OCI-LY1 (cell line): ENCODE measurements around the gene RANBP9.

Experiments
- H2AFZ ChIP-seq: fragments of 200-600 bp; sonication (generic), shearing (Covaris generic); 2 replicates; pipeline ENCODE4 v1.6.0; 2014; ENCODE audit warnings: antibody characterized with exemption, mild to moderate bottlenecking, low read length
- H3F3A ChIP-seq: fragments of 200-600 bp; sonication (generic), shearing (Covaris generic); 2 replicates; pipeline ENCODE4 v1.6.0; 2014; ENCODE audit warnings: mild to moderate bottlenecking, antibody characterized with exemption, low read length, moderate library complexity; ENCODE audit not compliant: insufficient read depth
- H3K27ac ChIP-seq: fragments of 200-600 bp; sonication (generic); 2 replicates; pipeline ENCODE4 v1.5.1; 2014; ENCODE audit warnings: low read length, mixed run types, mild to moderate bottlenecking, low read depth; ENCODE audit not compliant: poor library complexity, severe bottlenecking
- H3K27me3 ChIP-seq: fragments of 200-600 bp; sonication (generic); 2 replicates; pipeline ENCODE4 v1.6.0; 2014; ENCODE audit warnings: antibody characterized with exemption, mild to moderate bottlenecking, low read length, moderate library complexity; ENCODE audit not compliant: insufficient read depth
- H3K36me3 ChIP-seq: fragments of 200-600 bp; sonication (generic); 2 replicates; pipeline ENCODE4 v1.6.1; 2014; ENCODE audit warnings: mild to moderate bottlenecking, antibody characterized with exemption, low read length, moderate library complexity, mixed read lengths; ENCODE audit not compliant: insufficient read depth
- H3K4me1 ChIP-seq: fragments of 200-600 bp; sonication (generic); 2 replicates; pipeline ENCODE4 v1.5.1; 2014; ENCODE audit warnings: mild to moderate bottlenecking, low read length, moderate library complexity; ENCODE audit not compliant: insufficient read depth, severe bottlenecking
- H3K4me2 ChIP-seq: fragments of 200-600 bp; sonication (generic), shearing (Covaris generic); 2 replicates; pipeline ENCODE4 v1.6.1; 2014; ENCODE audit warnings: low read length
- H3K4me3 ChIP-seq: fragments of 200-600 bp; sonication (generic); 2 replicates; pipeline ENCODE4 v1.5.1; 2014; ENCODE audit warnings: low read length, low read depth, mild to moderate bottlenecking, mixed read lengths; ENCODE audit not compliant: poor library complexity, severe bottlenecking
- H3K79me2 ChIP-seq: fragments of 200-600 bp; shearing (Covaris generic); 2 replicates; pipeline ENCODE4 v1.6.1; 2016; ENCODE audit warnings: mixed run types, low read length, mixed read lengths; ENCODE audit not compliant: insufficient read depth
- H3K9ac ChIP-seq: fragments of 200-600 bp; sonication (generic), shearing (Covaris generic); 2 replicates; pipeline ENCODE4 v1.6.1; 2014; ENCODE audit warnings: mild to moderate bottlenecking, low read length, mixed read lengths
- H3K9me2 ChIP-seq: fragments of 200-600 bp; sonication (generic), shearing (Covaris generic); 2 replicates; pipeline ENCODE4 v1.6.1; 2014; ENCODE audit warnings: low read depth, mild to moderate bottlenecking, low read length, mixed read lengths
- H3K9me3 ChIP-seq: fragments of 200-600 bp; shearing (Covaris generic); 2 replicates; pipeline ENCODE4 v1.6.1; 2014; ENCODE audit warnings: low read length, mixed read lengths
- H4K20me1 ChIP-seq: fragments of 200-600 bp; sonication (generic), shearing (Covaris generic); 2 replicates; pipeline ENCODE4 v1.6.0; 2016; ENCODE audit warnings: mild to moderate bottlenecking, low read length; ENCODE audit not compliant: insufficient read depth
- CTCF ChIP-seq: fragments of 200-600 bp; sonication (generic), shearing (Covaris generic); IDR thresholded peaks from 2 replicates; pipeline ENCODE4 v1.5.1; 2017; ENCODE audit warnings: mild to moderate bottlenecking, antibody characterized with exemption, low read length, moderate library complexity, mixed read lengths
- EZH2 ChIP-seq: fragments of 200-600 bp; sonication (generic), shearing (Covaris generic); IDR thresholded peaks from 2 replicates; pipeline ENCODE4 v1.8.0; 2017; ENCODE audit warnings: borderline replicate concordance, mixed run types, mild to moderate bottlenecking, antibody characterized with exemption, low read length, moderate library complexity, mixed read lengths

Gene RANBP9

GRCh38 chr6:13666194-13667105 lies 45.2 kb downstream of the RANBP9 start:
- TF ChIP-seq EZH2 (no peak), CTCF (no peak)
- Histone ChIP-seq H3K4me3 (no peak overlapping the region), H3K27me3 (no peaks in the 10 kb centered on the region), H2AFZ (no peak overlapping the region), H3K27ac (no peak overlapping the region), H3K9ac (no peak overlapping the region), H3K4me2 (no peak overlapping the region), H3K79me2 (peaks cover 98% of the 10 kb centered on the region), H3K9me2 (no peaks in the 10 kb centered on the region), H4K20me1 (no peaks in the 10 kb centered on the region), H3K4me1 (peaks cover 31% of the 10 kb centered on the region), H3K36me3 (peaks cover 11% of the 10 kb centered on the region), H3K9me3 (peaks cover 18% of the 10 kb centered on the region), H3F3A (no peaks in the 10 kb centered on the region)

- Histone ChIP-seq H3K4me1 (peaks cover 31% of the 10 kb centered on the region), H3K79me2 (peaks cover 99% of the 10 kb centered on the region), H3K27me3 (no peaks in the 10 kb centered on the region), H3K27ac (no peak overlapping the region), H3K9me3 (peaks cover 10% of the 10 kb centered on the region; the same call in 1 of the 2 replicates), H3K4me2 (no peak overlapping the region), H3K36me3 (peaks cover 5% of the 10 kb centered on the region), H3K9me2 (no peaks in the 10 kb centered on the region), H3F3A (no peaks in the 10 kb centered on the region), H2AFZ (no peak overlapping the region), H3K4me3 (no peak overlapping the region), H4K20me1 (no peaks in the 10 kb centered on the region), H3K9ac (no peak overlapping the region)
- TF ChIP-seq EZH2, result no peak
These were observed 46.8 kb downstream of the RANBP9 start for GRCh38 chr6:13664703-13665352.

GRCh38 chr6:13663986-13664385 lies 47.6 kb downstream of the RANBP9 start:
- no peaks in the 10 kb centered on the region for H3F3A ChIP-seq
- no peak overlapping the region for H3K9ac ChIP-seq
- H3K4me3 ChIP-seq, result no peak overlapping the region
- H3K9me3 ChIP-seq, result peaks cover 3% of the 10 kb centered on the region; the same call in 1 of the 2 replicates
- H3K27me3 ChIP-seq, result no peaks in the 10 kb centered on the region
- H3K27ac ChIP-seq, result no peak overlapping the region
- peak overlapping the region; percentile 7; the same call in 1 of the 2 replicates for H3K4me2 ChIP-seq
- no peaks in the 10 kb centered on the region for H4K20me1 ChIP-seq
- peaks cover 31% of the 10 kb centered on the region for H3K4me1 ChIP-seq
- H3K79me2 ChIP-seq, result peaks cover 98% of the 10 kb centered on the region
- H3K9me2 ChIP-seq, result no peaks in the 10 kb centered on the region
- H2AFZ ChIP-seq, result no peak overlapping the region
- no peaks in the 10 kb centered on the region for H3K36me3 ChIP-seq
- TF ChIP-seq EZH2, result no peak
- no peak for TF ChIP-seq CTCF
